SK-N-SH treated with all-trans-retinoic acid at 6 μM for 48 hours (cell line): ENCODE measurements around the gene SARDH.

Experiments
- ATAC-seq: fragments of 200-7000 bp; cut with Tn5 transposase; 3 replicates; pipeline ENCODE4 v1.9.1; 2020; ENCODE audit warnings: mild to moderate bottlenecking, moderate library complexity
- ARNTL ChIP-seq: fragments of 450-650 bp; formaldehyde crosslinking; IDR thresholded peaks from 2 replicates; pipeline ENCODE4 v1.5.0; 2020; ENCODE audit warnings: low read depth, mild to moderate bottlenecking, moderate library complexity, borderline replicate concordance
- CSDC2 ChIP-seq: fragments of 250-450 bp; sonication (Bioruptor Pico); IDR thresholded peaks from 2 replicates; pipeline ENCODE4 v1.5.0; 2020; ENCODE audit warnings: mild to moderate bottlenecking, moderate library complexity
- ESRRG ChIP-seq: fragments of 250-450 bp; sonication (Bioruptor Pico); IDR thresholded peaks from 2 replicates; pipeline ENCODE4 v1.6.1; 2021; ENCODE audit warnings: mild to moderate bottlenecking
- ISL1 ChIP-seq: fragments of 250-450 bp; sonication (Bioruptor Pico); IDR thresholded peaks from 2 replicates; pipeline ENCODE4 v2.1.2; 2022; ENCODE audit warnings: mild to moderate bottlenecking, moderate library complexity
- PPARA ChIP-seq: fragments of 250-450 bp; sonication (Bioruptor Pico); IDR thresholded peaks from 2 replicates; pipeline ENCODE4 v1.5.0; 2020; ENCODE audit warnings: mild to moderate bottlenecking, borderline replicate concordance
- RARB ChIP-seq: fragments of 250-450 bp; sonication (Bioruptor Pico); IDR thresholded peaks from 2 replicates; pipeline ENCODE4 v1.8.0; 2021; ENCODE audit warnings: mild to moderate bottlenecking, moderate library complexity
- SNAI2 ChIP-seq: fragments of 250-450 bp; sonication (Bioruptor Pico); IDR thresholded peaks from 2 replicates; pipeline ENCODE4 v1.5.0; 2020; ENCODE audit warnings: mild to moderate bottlenecking, moderate library complexity
- TCF4 ChIP-seq: fragments of 250-450 bp; sonication (Bioruptor Pico); IDR thresholded peaks from 2 replicates; pipeline ENCODE4 v1.8.0; 2021; ENCODE audit warnings: mild to moderate bottlenecking, moderate library complexity, borderline replicate concordance
- ZFP30 ChIP-seq: fragments of 450-650 bp; formaldehyde crosslinking; IDR thresholded peaks from 2 replicates; pipeline ENCODE4 v1.5.0; 2022; ENCODE audit warnings: mild to moderate bottlenecking, moderate library complexity
- ZNF565 ChIP-seq: fragments of 450-650 bp; formaldehyde crosslinking; conservative IDR thresholded peaks from 2 replicates; pipeline ENCODE4 v1.5.0; 2020; ENCODE audit warnings: low read depth, mild to moderate bottlenecking, moderate library complexity
- ZNF70 ChIP-seq: fragments of 450-650 bp; formaldehyde crosslinking; IDR thresholded peaks from 2 replicates; pipeline ENCODE4 v1.5.0; 2020; ENCODE audit warnings: mild to moderate bottlenecking, moderate library complexity
- ZNF8 ChIP-seq: fragments of 450-650 bp; formaldehyde crosslinking; IDR thresholded peaks from 2 replicates; pipeline ENCODE4 v1.5.0; 2020; ENCODE audit warnings: mild to moderate bottlenecking, moderate library complexity
- TF ChIP-seq, protein P1 (sequence below): fragments of 250-450 bp; sonication (Bioruptor Pico); IDR thresholded peaks from 2 replicates; pipeline ENCODE4 v1.8.0; 2021; ENCODE audit warnings: low read depth, mild to moderate bottlenecking, moderate library complexity, borderline replicate concordance
- TF ChIP-seq, protein P2 (sequence below): fragments of 250-450 bp; sonication (Bioruptor Pico); IDR thresholded peaks from 2 replicates; pipeline ENCODE4 v1.5.1; 2020; ENCODE audit warnings: low read depth, mild to moderate bottlenecking, moderate library complexity
- TF ChIP-seq, protein P3 (sequence below): fragments of 250-450 bp; sonication (Bioruptor Pico); IDR thresholded peaks from 2 replicates; pipeline ENCODE4 v1.8.0; 2020; ENCODE audit warnings: mild to moderate bottlenecking, moderate library complexity, borderline replicate concordance
- TF ChIP-seq, protein P4 (sequence below): fragments of 250-450 bp; sonication (Bioruptor Pico); IDR thresholded peaks from 2 replicates; pipeline ENCODE4 v1.5.0; 2020; ENCODE audit warnings: mild to moderate bottlenecking, moderate library complexity

The SARDH gene

DNA sequence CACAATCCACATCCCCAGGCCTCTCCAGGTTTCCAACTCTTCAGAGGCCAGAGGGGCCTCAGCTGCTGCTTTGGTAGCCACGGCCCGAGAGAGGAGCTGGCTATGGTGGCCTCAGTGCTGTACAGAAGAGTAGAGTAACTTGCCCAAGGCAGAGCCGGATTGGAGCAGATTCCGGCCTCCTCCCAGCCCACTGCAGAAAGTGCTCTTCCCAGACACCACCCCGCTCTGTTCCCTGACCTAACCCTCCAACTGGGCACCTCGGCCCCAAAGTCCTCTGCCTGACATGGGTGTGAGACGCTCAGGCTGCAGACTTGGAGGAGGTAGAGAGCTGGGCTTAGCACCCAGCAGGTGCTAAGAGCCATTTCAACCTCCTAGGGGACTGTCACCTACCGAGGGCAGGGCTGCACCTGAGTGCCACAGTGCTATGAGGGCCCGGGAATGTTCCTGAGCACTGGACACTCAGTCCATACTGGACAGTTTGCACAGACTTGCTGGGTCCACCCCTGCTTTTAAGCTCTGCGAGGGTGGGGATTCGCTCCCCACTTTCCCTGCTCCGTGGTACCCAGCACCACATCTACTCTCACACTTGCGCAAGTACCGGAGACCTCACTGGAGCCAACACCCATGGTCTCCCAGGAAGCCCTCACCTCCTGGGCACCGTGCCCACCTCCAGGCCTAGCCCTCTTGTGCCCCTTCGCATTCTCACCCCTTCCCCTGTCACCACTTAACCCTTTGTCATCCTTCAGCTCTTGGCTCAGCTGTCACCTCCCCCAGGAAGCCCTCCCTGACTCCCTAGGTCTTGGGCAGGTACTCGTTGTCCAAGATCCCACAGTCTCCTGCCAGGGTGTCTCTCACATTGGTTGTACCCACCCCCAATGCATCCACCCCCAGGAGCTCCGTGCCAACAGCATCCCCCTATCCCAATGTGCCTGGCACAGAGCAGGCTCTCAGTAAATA, 52.2 kb downstream of the SARDH start:
- TF ChIP-seq RARB (no peak), ZNF70 (no peak), ARNTL (CRISPR knock-in tag) (no peak), PPARA (CRISPR knock-in tag) (no peak), ESRRG (no peak)
- TF ChIP-seq, protein P1, sequence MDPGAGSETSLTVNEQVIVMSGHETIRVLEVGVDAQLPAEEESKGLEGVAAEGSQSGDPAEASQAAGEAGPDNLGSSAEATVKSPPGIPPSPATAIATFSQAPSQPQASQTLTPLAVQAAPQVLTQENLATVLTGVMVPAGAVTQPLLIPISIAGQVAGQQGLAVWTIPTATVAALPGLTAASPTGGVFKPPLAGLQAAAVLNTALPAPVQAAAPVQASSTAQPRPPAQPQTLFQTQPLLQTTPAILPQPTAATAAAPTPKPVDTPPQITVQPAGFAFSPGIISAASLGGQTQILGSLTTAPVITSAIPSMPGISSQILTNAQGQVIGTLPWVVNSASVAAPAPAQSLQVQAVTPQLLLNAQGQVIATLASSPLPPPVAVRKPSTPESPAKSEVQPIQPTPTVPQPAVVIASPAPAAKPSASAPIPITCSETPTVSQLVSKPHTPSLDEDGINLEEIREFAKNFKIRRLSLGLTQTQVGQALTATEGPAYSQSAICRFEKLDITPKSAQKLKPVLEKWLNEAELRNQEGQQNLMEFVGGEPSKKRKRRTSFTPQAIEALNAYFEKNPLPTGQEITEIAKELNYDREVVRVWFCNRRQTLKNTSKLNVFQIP (CRISPR knock-in tag), result no peak
- TF ChIP-seq, protein P2, sequence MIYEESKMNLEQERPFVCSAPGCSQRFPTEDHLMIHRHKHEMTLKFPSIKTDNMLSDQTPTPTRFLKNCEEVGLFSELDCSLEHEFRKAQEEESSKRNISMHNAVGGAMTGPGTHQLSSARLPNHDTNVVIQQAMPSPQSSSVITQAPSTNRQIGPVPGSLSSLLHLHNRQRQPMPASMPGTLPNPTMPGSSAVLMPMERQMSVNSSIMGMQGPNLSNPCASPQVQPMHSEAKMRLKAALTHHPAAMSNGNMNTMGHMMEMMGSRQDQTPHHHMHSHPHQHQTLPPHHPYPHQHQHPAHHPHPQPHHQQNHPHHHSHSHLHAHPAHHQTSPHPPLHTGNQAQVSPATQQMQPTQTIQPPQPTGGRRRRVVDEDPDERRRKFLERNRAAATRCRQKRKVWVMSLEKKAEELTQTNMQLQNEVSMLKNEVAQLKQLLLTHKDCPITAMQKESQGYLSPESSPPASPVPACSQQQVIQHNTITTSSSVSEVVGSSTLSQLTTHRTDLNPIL (CRISPR knock-in tag), result no peak
- TF ChIP-seq, protein P3, sequence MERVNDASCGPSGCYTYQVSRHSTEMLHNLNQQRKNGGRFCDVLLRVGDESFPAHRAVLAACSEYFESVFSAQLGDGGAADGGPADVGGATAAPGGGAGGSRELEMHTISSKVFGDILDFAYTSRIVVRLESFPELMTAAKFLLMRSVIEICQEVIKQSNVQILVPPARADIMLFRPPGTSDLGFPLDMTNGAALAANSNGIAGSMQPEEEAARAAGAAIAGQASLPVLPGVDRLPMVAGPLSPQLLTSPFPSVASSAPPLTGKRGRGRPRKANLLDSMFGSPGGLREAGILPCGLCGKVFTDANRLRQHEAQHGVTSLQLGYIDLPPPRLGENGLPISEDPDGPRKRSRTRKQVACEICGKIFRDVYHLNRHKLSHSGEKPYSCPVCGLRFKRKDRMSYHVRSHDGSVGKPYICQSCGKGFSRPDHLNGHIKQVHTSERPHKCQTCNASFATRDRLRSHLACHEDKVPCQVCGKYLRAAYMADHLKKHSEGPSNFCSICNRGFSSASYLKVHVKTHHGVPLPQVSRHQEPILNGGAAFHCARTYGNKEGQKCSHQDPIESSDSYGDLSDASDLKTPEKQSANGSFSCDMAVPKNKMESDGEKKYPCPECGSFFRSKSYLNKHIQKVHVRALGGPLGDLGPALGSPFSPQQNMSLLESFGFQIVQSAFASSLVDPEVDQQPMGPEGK (CRISPR knock-in tag), result no peak
- no peak for ATAC-seq

DNA sequence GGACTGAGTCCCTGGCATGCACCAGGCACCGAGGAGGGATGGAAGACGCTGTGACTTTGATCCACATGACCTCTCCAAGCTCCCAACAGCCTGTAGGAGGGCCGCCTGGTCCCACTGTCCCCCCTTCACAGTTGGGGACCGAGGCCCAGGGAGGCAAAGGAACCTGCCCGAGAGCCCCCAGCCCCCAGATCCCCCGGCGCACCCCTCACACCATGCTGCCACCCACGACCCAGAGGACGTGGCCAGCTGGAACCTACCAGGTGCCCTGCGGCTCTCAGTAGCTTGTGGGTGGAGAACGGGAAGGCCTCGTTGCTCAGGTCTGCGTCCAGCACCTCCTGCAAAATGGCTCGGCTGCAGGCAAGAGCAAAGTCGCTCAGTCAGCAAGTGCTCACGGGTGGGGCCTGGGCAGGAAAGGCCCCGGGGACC, 53.2 kb downstream of the SARDH start:
- TF ChIP-seq TCF4 (CRISPR knock-in tag) (no peak), CSDC2 (no peak), SNAI2 (no peak), ZNF8 (no peak), ZNF565 (no peak), ESRRG (no peak), ZFP30 (CRISPR knock-in tag) (no peak), ISL1 (CRISPR knock-in tag) (no peak)
- TF ChIP-seq, protein P3 (CRISPR knock-in tag), result no peak
- TF ChIP-seq, protein P1 (CRISPR knock-in tag), result no peak
- TF ChIP-seq, protein P2 (CRISPR knock-in tag), result no peak
- TF ChIP-seq, protein P4, sequence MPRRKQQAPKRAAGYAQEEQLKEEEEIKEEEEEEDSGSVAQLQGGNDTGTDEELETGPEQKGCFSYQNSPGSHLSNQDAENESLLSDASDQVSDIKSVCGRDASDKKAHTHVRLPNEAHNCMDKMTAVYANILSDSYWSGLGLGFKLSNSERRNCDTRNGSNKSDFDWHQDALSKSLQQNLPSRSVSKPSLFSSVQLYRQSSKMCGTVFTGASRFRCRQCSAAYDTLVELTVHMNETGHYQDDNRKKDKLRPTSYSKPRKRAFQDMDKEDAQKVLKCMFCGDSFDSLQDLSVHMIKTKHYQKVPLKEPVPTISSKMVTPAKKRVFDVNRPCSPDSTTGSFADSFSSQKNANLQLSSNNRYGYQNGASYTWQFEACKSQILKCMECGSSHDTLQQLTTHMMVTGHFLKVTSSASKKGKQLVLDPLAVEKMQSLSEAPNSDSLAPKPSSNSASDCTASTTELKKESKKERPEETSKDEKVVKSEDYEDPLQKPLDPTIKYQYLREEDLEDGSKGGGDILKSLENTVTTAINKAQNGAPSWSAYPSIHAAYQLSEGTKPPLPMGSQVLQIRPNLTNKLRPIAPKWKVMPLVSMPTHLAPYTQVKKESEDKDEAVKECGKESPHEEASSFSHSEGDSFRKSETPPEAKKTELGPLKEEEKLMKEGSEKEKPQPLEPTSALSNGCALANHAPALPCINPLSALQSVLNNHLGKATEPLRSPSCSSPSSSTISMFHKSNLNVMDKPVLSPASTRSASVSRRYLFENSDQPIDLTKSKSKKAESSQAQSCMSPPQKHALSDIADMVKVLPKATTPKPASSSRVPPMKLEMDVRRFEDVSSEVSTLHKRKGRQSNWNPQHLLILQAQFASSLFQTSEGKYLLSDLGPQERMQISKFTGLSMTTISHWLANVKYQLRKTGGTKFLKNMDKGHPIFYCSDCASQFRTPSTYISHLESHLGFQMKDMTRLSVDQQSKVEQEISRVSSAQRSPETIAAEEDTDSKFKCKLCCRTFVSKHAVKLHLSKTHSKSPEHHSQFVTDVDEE (CRISPR knock-in tag), result no peak
- TF ChIP-seq, all 23 proteins: peak for 0
- ATAC-seq, result no peak
